ENCODE results near the gene RNASEL. TPM values are rescaled to one million over a fixed set of nuclear protein-coding genes. Genes with fewer than 3 reads are reported as not detected.

The RNASEL gene
- total and polyA plus RNA-seq, 4 donors = 3.7 to 14.8 (median 9.0) TPM

GRCh38 chr1:182620924-182621585, 32.0 kb upstream of the RNASEL start:
- TF ChIP-seq, protein P1, sequence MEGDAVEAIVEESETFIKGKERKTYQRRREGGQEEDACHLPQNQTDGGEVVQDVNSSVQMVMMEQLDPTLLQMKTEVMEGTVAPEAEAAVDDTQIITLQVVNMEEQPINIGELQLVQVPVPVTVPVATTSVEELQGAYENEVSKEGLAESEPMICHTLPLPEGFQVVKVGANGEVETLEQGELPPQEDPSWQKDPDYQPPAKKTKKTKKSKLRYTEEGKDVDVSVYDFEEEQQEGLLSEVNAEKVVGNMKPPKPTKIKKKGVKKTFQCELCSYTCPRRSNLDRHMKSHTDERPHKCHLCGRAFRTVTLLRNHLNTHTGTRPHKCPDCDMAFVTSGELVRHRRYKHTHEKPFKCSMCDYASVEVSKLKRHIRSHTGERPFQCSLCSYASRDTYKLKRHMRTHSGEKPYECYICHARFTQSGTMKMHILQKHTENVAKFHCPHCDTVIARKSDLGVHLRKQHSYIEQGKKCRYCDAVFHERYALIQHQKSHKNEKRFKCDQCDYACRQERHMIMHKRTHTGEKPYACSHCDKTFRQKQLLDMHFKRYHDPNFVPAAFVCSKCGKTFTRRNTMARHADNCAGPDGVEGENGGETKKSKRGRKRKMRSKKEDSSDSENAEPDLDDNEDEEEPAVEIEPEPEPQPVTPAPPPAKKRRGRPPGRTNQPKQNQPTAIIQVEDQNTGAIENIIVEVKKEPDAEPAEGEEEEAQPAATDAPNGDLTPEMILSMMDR (IDR thresholded peaks at IDR 0.05; ENCODE audit: control extremely low read depth, extremely low read depth) = no peak
- peaks cover 0 to 3% (median 3%) of the 10 kb centered on the region in 5 donors for H3K4me1 ChIP-seq (ENCODE audit: control insufficient read depth in 5 of 5, insufficient read depth in 5 of 5, low read length in 5 of 5)
- H3K36me3 ChIP-seq (ENCODE audit: control insufficient read depth in 4 of 4, insufficient read depth in 4 of 4, low read length in 4 of 4) = no peaks in the 10 kb centered on the region
- DNase-seq = no peak
- H3K27ac ChIP-seq (ENCODE audit: low read depth in 1 of 2, low read length in 1 of 2) = no peak overlapping the region
- H3K27me3 ChIP-seq (ENCODE audit: control insufficient read depth in 3 of 3, insufficient read depth in 3 of 3, low read length in 2 of 3) = peaks cover 0 to 7% (median 5%) of the 10 kb centered on the region in 3 donors
- no peaks in the 10 kb centered on the region for H3K9me3 ChIP-seq (ENCODE audit: control insufficient read depth in 4 of 4, insufficient read depth in 3 of 4, low read length in 3 of 4)
- H3K9ac ChIP-seq (ENCODE audit: insufficient read depth in 1 of 2, low read length in 2 of 2) = no peak overlapping the region
- no peak overlapping the region for H3K4me3 ChIP-seq
- ATAC-seq (ENCODE audit: insufficient read depth, low FRiP score) = no peak

DNA sequence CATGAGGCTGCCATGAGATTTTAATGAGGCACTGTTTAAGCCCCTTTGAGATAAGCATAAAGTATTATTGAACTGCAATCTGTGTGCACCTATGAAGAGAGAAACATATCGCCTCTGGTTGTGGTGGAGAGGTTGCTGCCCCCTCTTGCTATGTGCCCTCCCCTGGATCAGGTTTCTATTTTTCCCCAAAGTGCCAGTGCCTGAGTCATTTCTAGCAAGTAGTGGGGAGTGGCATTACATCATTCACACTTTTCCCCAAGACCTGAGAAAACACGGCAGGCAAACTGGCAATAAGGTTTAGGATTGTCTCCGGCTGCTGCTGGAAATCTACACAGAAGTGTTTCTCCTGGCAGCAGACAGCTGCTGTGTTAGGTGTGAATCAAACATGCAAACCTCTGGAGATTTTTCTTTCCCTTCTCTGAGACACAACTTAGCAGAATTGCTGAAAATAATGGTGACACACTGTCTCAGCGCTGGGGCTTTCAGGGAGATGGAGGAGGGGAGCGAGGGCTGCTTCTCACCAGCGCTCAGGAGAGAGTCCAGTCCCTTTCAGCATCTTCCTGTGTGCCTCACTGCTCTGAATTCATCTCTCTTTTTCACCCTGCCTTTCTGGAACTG, 28.8 kb upstream of the RNASEL start:
- Histone ChIP-seq H3K27me3 (ENCODE audit: control insufficient read depth in 3 of 3, insufficient read depth in 3 of 3, low read length in 2 of 3) (peaks cover 0 to 12% (median 5%) of the 10 kb centered on the region in 3 donors), H3K4me3 (no peak overlapping the region), H3K9ac (ENCODE audit: insufficient read depth in 1 of 2, low read length in 2 of 2) (no peak overlapping the region), H3K36me3 (ENCODE audit: control insufficient read depth in 4 of 4, insufficient read depth in 4 of 4, low read length in 4 of 4) (no peaks in the 10 kb centered on the region), H3K4me1 (ENCODE audit: control insufficient read depth in 5 of 5, insufficient read depth in 5 of 5, low read length in 5 of 5) (peaks cover 0 to 18% (median 6%) of the 10 kb centered on the region in 5 donors), H3K9me3 (ENCODE audit: control insufficient read depth in 4 of 4, insufficient read depth in 3 of 4, low read length in 3 of 4) (no peaks in the 10 kb centered on the region), H3K27ac (ENCODE audit: low read depth in 1 of 2, low read length in 1 of 2) (no peak overlapping the region)
- DNase-seq (no peak), ATAC-seq (ENCODE audit: insufficient read depth, low FRiP score) (no peak)
- TF ChIP-seq, protein P1 (IDR thresholded peaks at IDR 0.05; ENCODE audit: control extremely low read depth, extremely low read depth) = no peak
- 61 to 69% methylated on average over 6 of the region's 6 CpGs for WGBS, 2 donors

GRCh38 chr1:182617014-182617429, 28.0 kb upstream of the RNASEL start:
- 72 to 84% methylated on average over 4 of the region's 4 CpGs for WGBS, 2 donors
- TF ChIP-seq, protein P1 (IDR thresholded peaks at IDR 0.05; ENCODE audit: control extremely low read depth, extremely low read depth) = no peak
- Histone ChIP-seq H3K27ac (ENCODE audit: low read depth in 1 of 2, low read length in 1 of 2) (no peak overlapping the region), H3K27me3 (ENCODE audit: control insufficient read depth in 3 of 3, insufficient read depth in 3 of 3, low read length in 2 of 3) (peaks cover 0 to 14% (median 5%) of the 10 kb centered on the region in 3 donors), H3K9ac (ENCODE audit: insufficient read depth in 1 of 2, low read length in 2 of 2) (no peak overlapping the region), H3K4me1 (ENCODE audit: control insufficient read depth in 5 of 5, insufficient read depth in 5 of 5, low read length in 5 of 5) (peaks cover 0 to 18% (median 6%) of the 10 kb centered on the region in 5 donors), H3K36me3 (ENCODE audit: control insufficient read depth in 4 of 4, insufficient read depth in 4 of 4, low read length in 4 of 4) (no peaks in the 10 kb centered on the region), H3K4me3 (no peak overlapping the region), H3K9me3 (ENCODE audit: control insufficient read depth in 4 of 4, insufficient read depth in 3 of 4, low read length in 3 of 4) (no peaks in the 10 kb centered on the region)
- DNase-seq = no peak
- no peak for ATAC-seq (ENCODE audit: insufficient read depth, low FRiP score)

Data from lung (tissue), 12 donors.